Activated naive CD4-positive, alpha-beta T cell (primary cell): Measurements from ENCODE around the gene SLC38A6.

Experiments
- DNase-seq, 4 experiments: peaks; one replicate each; lab custom pipeline; 2025; lab: John Stamatoyannopoulos, UW

Gene SLC38A6

DNA sequence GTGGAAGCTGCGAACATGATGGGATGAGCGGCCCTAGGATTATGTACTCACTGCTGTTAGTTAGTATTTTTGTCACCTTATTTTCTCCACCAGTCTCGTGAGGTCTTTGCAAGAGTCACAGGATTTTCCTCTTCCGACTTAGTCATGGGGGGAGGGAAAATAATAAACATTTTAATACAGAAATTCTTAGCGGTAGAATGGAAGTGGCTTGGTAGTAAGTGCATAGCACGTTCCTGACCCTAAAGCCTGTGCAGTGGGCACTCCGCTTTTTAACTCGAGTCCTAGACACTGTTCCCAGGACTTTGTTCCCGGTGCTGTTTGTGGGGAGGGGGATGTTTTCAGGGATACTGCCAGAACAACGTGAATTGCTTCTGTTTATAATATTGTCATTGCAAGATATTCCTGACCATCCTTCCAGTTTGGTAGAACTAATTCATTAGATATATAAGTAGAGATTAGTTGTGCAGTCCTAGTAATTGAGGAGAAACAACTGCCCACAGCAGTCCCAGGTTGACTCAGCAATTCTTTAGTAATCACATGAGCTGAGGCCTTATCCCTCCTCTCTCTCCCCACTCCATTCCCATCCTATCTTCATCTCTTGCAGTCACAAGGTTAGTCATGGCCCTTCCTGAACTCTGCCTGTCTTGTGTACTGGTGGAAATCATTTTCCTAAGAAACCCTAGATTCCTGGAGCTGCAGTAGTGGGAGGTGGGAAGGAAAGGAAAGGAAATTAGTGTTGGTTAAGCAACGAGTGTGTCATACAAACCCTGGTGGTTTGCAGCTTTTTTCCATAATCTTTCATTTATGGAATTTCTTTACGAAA lies 799 bp downstream of the SLC38A6 start:
- no peak for DNase-seq

DNA sequence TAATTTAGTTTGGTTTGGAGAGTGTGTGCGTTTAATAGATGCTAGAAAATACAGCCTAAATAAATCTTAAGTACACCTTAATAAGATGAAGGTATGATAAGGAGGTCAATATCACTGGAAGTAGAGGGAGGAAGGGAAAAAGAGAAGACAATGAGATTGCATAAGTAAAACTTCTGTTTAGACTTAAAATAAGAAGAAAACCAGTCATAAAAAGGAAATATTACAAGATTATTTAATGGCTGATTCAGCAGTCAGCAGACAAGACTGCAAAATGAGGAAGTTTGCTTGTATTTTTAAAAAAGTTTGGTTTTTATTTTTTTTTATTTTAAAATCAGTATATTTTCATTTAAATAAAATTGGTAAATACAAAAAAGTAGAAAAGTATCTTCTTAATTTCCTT lies 3.2 kb downstream of the SLC38A6 start:
- DNase-seq: no peak

DNA sequence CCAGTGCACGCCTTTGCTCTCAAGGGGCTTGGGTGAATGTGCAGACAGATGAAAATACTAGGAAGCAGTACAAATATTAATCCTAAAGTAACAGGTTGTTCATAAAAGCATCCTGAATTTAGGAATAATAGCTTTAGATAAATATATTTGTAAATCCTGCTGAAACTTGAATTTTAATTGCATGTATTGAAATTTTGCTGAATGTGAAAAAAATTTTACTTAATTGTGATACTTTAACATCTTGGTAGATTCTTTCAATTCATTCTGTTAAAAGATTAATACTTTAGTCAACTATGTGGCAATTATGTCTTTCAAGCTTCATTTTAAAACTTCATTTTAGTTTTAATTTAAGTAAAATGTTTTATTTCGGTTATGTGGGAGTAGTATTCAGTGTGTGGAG lies 5.5 kb downstream of the SLC38A6 start:
- no peak for DNase-seq

GRCh38 chr14:60989599-60989998 lies 8.6 kb downstream of the SLC38A6 start:
- no peak for DNase-seq

DNA sequence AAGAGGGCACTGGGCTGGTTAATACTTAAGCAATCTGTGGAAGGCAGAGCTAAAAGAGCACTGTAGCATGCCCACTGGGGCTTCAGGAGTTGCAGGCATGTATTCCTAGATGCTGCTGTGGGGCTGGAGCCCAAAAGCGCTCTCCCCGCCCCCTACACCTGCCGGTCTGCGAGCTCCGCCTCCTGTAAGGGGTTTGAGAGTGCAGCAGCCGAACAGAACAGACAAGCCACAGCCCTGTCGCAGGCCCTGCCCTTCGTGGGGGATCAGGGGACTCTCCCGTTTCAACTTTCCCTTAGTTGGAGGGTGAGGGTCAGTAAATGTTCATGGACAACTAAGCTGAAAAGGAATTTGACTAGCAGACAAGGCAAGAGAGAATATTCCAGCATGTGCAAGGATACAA lies 17.6 kb downstream of the SLC38A6 start:
- DNase-seq: no peak

DNA sequence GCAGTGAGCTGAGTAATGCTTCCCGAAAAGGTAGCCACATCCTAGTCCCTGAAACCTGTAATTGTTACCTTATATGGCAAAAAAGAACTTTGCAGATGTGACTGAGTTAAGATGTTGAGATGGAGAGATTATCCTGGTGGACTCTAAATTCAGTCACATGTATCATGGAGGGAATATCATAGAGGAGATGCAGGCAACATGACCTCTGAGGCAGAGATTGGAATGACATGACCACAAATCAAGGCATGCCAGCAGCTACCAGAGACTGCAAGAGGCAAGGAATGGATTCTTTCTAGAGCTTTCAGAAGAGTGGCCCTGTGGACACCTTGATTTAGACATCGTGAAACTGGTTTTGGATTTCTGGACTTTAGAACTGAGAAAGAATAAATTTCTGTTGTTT lies 18.5 kb downstream of the SLC38A6 start:
- DNase-seq: no peak

- DNase-seq: no peak
Observed at GRCh38 chr14:61003571-61003970, 22.5 kb downstream of the SLC38A6 start.

- no peak for DNase-seq
Observed at GRCh38 chr14:61019537-61019936, 38.5 kb downstream of the SLC38A6 start.

DNA sequence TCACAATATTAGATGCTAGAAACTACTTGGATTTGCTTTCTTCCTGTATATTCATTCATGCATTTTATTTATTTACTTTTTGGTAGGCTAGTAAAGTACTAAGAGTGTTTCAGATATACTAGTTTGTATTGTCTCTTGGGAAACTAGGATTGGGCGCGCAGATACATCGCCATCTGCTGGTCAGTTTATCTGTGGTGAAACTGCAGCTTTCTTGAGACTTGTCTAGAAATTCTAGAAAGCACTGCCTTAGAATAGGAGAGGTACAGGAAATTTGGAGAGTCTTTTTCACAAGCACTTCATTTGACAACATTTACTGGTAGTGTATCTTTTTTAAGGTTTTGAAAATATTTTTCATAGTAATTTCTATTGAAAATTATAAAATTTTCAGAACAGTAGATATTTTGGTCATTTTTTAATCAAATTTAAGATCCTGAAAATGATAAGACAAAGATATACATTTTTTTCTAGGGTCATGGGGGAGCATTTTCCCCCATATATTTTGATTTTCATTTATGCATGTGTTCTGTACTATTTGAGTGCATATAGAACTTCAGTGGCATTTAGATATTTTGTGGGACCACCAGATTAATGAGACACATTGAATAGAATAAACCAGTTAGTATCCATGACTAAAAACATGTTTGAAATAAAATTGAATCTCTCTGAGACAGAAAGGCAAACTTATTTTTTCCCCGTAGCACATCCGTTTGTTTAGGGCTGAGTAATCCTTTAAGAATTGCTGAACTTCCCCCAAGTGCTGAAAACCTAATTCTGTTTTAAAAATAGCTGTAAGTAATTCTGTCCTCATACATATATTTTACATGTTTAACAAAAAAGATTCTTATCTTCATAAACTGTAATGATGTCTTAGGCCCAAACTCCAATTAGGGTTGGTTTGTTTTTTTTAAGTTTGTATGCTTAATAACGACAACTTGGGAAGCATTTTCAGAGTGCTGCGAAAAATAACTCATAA lies 44.5 kb downstream of the SLC38A6 start:
- DNase-seq: peak in 1 of 4 experiments; percentile 14

GRCh38 chr14:61026526-61026925 lies 45.5 kb downstream of the SLC38A6 start:
- DNase-seq: no peak

DNA sequence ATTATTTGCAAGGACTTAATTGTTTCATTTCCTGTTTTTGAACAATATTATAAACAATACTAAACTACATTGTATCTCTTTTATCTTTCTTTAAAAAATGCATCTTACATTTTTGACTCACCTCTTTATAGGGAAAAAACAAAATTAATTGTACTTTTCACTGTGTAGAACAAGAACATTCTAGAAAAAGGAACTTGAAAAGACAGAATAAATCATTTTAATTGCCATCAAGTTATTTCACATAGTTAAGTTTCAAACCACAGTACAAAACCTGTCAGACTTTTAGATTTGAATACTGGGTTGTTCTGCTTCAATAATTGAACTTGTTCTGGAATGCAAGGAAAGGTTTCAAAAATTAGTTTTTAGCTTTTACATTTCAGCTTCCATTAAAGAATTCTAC lies 50.0 kb downstream of the SLC38A6 start:
- no peak for DNase-seq

GRCh38 chr14:61033054-61033453 lies 52.0 kb downstream of the SLC38A6 start:
- no peak for DNase-seq

- DNase-seq: no peak
Observed at GRCh38 chr14:61033855-61034254, 52.8 kb downstream of the SLC38A6 start.

DNA sequence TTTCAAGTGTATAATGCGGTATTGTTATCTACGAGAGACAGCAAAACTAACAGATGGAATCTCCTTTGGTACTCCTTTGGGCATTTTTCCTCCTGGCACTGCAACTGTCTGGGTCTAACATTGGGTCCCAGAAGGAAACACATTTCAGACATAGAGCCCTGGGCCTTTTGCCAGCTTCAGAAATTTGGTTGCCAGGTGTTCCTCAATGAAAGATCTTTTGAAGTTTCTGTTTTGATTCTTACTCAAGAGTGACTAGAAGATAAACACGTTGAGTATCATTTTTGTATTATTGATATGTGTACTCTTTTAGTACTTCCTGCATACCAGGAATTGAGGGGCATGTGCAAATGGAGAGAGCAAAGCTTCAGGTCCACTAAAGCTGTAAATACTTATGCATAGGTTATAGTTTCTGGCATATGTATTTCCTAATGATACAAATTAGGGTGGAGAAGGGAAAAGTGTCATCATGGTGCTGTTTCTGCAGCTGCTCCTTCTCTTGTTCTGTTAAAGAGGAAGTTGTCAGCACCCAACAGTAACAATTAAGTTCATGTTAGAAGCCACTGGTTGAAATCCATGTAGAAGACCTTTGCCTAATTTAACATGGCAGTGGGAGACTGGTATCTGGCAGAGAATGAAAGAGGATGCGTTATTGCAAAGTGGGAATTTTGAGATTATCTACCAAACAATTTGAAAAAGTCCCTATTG lies 53.5 kb downstream of the SLC38A6 start:
- no peak for DNase-seq

GRCh38 chr14:61037215-61037614 lies 56.2 kb downstream of the SLC38A6 start:
- no peak for DNase-seq

- DNase-seq: no peak
Observed at GRCh38 chr14:61041704-61042103, 60.7 kb downstream of the SLC38A6 start.

DNA sequence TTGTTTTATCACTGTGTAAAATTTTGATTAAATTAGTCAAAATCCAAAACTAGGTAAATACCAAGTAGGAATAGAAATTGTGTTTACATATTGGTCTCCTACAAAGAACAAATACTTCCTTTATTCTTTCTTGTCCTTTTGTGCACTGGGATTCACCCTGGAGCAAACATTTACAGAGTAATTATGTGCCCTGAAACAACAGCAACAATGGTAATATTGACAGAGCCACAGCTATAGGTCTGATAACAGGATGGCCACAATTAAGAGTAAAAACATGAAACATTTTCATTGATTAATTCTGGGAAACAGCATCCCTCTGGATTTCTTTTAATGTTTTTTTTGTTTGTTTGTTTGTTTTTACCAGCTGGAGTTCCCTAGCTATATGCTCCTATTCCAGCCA lies 61.2 kb downstream of the SLC38A6 start:
- no peak for DNase-seq

DNA sequence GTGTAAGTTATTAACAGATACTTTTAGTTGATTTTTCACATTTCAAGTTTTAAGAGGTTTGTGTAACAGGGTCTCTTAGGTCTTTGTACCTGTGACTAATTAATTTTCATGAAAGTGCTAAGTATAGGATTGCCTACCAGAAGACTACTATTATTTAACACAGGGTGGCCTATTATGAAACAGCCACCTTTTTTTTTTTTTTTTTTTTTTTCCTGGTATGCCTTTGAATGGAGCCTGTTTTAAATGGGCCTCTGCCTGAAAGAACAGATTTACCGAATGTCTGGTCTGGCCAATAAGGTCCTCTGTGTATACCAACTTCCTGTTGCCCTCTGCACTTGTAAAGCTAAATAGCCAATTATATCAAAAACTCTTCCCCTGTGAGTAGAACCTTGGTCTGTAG lies 62.5 kb downstream of the SLC38A6 start:
- DNase-seq: no peak

DNA sequence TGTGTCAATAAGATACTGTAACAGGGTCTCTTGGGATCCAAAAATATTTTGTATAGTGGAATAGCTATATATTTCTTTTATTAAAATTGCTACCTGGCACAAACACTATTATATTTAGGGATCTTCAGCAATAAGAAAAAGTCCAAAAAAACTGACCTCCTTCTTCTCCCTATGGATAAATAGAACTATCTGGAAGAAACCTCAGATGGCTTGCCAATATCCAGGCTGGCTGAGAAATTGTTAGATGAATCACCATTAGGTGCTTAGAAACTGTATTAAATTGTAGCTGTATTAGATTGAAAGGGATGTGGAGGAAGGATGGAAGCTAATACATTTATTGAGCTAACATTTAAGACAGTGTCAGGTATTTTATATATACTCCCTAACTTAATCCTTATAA lies 66.0 kb downstream of the SLC38A6 start:
- DNase-seq: no peak

DNA sequence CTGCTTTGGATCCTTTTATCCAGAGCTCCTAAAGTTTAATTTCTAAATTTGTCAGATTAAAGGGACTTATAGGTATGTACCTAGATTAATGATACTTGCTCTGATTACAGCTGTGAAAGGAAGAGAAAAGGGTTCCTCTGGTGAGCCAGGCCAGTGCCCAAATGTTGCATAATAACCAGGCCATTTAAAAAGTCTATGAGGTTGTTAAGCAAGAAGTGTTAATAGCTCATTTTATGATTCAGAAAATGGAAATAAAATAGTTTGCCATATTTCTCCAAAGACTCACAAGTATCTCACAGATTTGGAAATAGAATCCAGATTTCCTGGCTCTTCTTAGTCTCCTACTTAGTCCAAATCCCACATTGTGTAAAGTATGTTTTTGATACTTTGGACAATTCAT lies 67.6 kb downstream of the SLC38A6 start:
- no peak for DNase-seq

- DNase-seq: no peak
Observed at GRCh38 chr14:61050417-61050816, 69.4 kb downstream of the SLC38A6 start.

DNA sequence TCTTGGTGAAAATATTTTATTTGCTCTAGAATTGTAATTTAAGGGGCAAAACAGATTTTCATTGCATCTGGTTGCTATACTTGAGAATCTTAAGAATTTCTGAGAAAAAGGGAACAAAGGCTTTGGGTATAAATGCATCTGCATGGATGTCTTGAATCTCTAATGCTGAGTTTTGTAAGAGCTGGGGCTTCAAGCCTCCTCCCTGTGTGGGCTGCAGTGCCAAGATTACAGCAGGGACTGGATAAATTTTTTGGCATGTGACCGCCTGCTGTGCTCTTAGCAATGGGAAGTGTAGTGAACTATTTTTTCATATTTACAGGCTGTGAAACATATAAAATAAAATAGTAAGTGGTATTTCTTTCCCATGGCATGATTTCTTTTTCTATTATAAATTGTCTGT lies 70.0 kb downstream of the SLC38A6 start:
- no peak for DNase-seq
